Prostate gland (tissue), 2 donors: Measurements from ENCODE around the gene PTPRT. TPM values are rescaled to one million over a fixed set of nuclear protein-coding genes. Genes with fewer than 3 reads are reported as not detected.

Experiments
- DNase-seq: peaks from one replicate; pipeline ENCODE4 v3.0.0-alpha.2; 2019; ENCODE audit warnings: low spot score
- H3K27ac ChIP-seq, 2 donors: fragments of 200-600 bp; sonication (generic); 2 replicates each; pipeline ENCODE4 v1.5.1; 2017 to 2019
- H3K27me3 ChIP-seq: fragments of 200-600 bp; sonication (generic); replicated peaks from 2 replicates; pipeline ENCODE4 v1.5.1; 2019; ENCODE audit not compliant: insufficient read depth
- H3K36me3 ChIP-seq, 2 donors: fragments of 200-600 bp; sonication (generic); 1 replicate in 1 of 2; 2 replicates in 1 of 2; pipeline versions ENCODE4 v1.5.1 to v1.8.1; 2017 to 2019
- H3K4me1 ChIP-seq: fragments of 200-600 bp; sonication (generic); replicated peaks from 2 replicates; pipeline ENCODE4 v1.5.1; 2019
- H3K4me3 ChIP-seq, 2 donors: fragments of 200-600 bp; sonication (generic); 2 replicates each; pipeline ENCODE4 v1.5.1; 2017 to 2019
- H3K9me3 ChIP-seq: fragments of 200-600 bp; sonication (generic); 2 replicates; pipeline ENCODE4 v1.5.1; 2017
- CTCF ChIP-seq, 4 experiments: fragments of 200-600 bp in 2 of 4; fragments of 450-650 bp in 2 of 4; sonication (generic) in 2 of 4; IDR thresholded peaks; 1 replicate in 3 of 4; 2 replicates in 1 of 4; pipeline ENCODE4 v1.5.1; 2016 to 2019; ENCODE audit warnings: antibody characterized with exemption in 4 of 4, mild to moderate bottlenecking in 2 of 4, moderate library complexity in 2 of 4
- POLR2A ChIP-seq: fragments of 450-650 bp; IDR thresholded peaks from one replicate; pipeline ENCODE4 v1.6.1; 2016; ENCODE audit warnings: antibody characterized with exemption, mild to moderate bottlenecking
- POLR2AphosphoS5 ChIP-seq: sonication (generic); formaldehyde crosslinking; IDR thresholded peaks from one replicate; pipeline ENCODE4 v1.6.1; 2017; ENCODE audit warnings: antibody characterized with exemption
- WGBS: methylation state at CpG from one replicate; pipeline ENCODE4 v1.1.5; 2018; 5-methylcytosine and 5-hydroxymethylcytosine counted together
- intact Hi-C: fragments of 100-400 bp; cut with DNase I; formaldehyde crosslinking; loops from one replicate; pipeline ENCODE4 v1.14.2; 2022
- total RNA-seq, 2 donors: library from RNA; depleted of rRNA; stranded (reverse); fragments of >200 nt; gene quantifications; one replicate each; pipeline ENCODE4 v1.1.0, GENCODE V29; 2016

PTPRT gene
- total RNA-seq, 2 donors from 2014 or later: 1.5 to 3.5 TPM

GRCh38 chr20:42785041-42785440, 404.7 kb downstream of the PTPRT start:
- Histone ChIP-seq H3K9me3 (no peaks in the 10 kb centered on the region), H3K27me3 (no peaks in the 10 kb centered on the region), H3K36me3 (no peaks in the 10 kb centered on the region), H3K4me1 (no peaks in the 10 kb centered on the region), H3K27ac (no peak overlapping the region), H3K4me3 (no peak overlapping the region)
- DNase-seq: no peak
- TF ChIP-seq POLR2AphosphoS5: no peak
- TF ChIP-seq POLR2A: no peak
- TF ChIP-seq CTCF (IDR thresholded peaks at IDR 0.05): no peak
- 53% methylated on average over 4 of the region's 4 CpGs for WGBS
- intact Hi-C loops: no loop called here

- 89% methylated on average over 1 of the region's 1 CpG for WGBS
- TF ChIP-seq POLR2AphosphoS5 (no peak), POLR2A (no peak), CTCF (IDR thresholded peaks at IDR 0.05) (no peak)
- no peaks in the 10 kb centered on the region for H3K9me3 ChIP-seq
- no peak overlapping the region for H3K4me3 ChIP-seq
- no peak overlapping the region for H3K27ac ChIP-seq
- H3K27me3 ChIP-seq: no peaks in the 10 kb centered on the region
- no peaks in the 10 kb centered on the region for H3K4me1 ChIP-seq
- intact Hi-C loops: no loop called here
- DNase-seq: no peak
- no peaks in the 10 kb centered on the region for H3K36me3 ChIP-seq
Measured at GRCh38 chr20:42779216-42779615, 410.5 kb downstream of the PTPRT start.

- Histone ChIP-seq H3K4me1 (no peaks in the 10 kb centered on the region), H3K4me3 (no peak overlapping the region), H3K27ac (no peak overlapping the region), H3K9me3 (no peaks in the 10 kb centered on the region), H3K36me3 (no peaks in the 10 kb centered on the region), H3K27me3 (no peaks in the 10 kb centered on the region)
- no peak for DNase-seq
- TF ChIP-seq POLR2AphosphoS5 (no peak), CTCF (IDR thresholded peaks at IDR 0.05) (no peak), POLR2A (no peak)
- 91% methylated on average over 3 of the region's 3 CpGs for WGBS
- intact Hi-C loops: no loop called here
Measured at GRCh38 chr20:42775866-42776265, 413.8 kb downstream of the PTPRT start.

- no peaks in the 10 kb centered on the region for H3K36me3 ChIP-seq
- H3K4me3 ChIP-seq: no peak overlapping the region
- DNase-seq: no peak
- no peak overlapping the region for H3K27ac ChIP-seq
- no peak for TF ChIP-seq POLR2A
- TF ChIP-seq CTCF (IDR thresholded peaks at IDR 0.05): no peak
- no peak for TF ChIP-seq POLR2AphosphoS5
- no peaks in the 10 kb centered on the region for H3K9me3 ChIP-seq
- H3K27me3 ChIP-seq: no peaks in the 10 kb centered on the region
- H3K4me1 ChIP-seq: no peaks in the 10 kb centered on the region
- intact Hi-C loops: no loop called here
- WGBS: 83% methylated on average over 7 of the region's 7 CpGs
Measured at GRCh38 chr20:42775037-42775436, 414.7 kb downstream of the PTPRT start.

- Histone ChIP-seq H3K4me1 (no peaks in the 10 kb centered on the region), H3K36me3 (no peaks in the 10 kb centered on the region), H3K27me3 (no peaks in the 10 kb centered on the region), H3K27ac (no peak overlapping the region), H3K9me3 (no peaks in the 10 kb centered on the region), H3K4me3 (no peak overlapping the region)
- TF ChIP-seq POLR2A: no peak
- DNase-seq: no peak
- 96% methylated on average over 1 of the region's 1 CpG for WGBS
- intact Hi-C loops: no loop called here
Measured at GRCh38 chr20:42763015-42763414, 426.7 kb downstream of the PTPRT start.
